Stimulated activated CD8-positive, alpha-beta memory T cell treated with anti-CD3 and anti-CD28 coated beads, Interleukin-7, amount 100 ng/mL, for 24 hours (primary cell): ENCODE results near the gene TMEM163.
A peak's percentile ranks its signal among the peaks of the same experiment; 100 is the strongest.

ENCODE experiments used
- DNase-seq: peaks from one replicate; pipeline ENCODE4 v3.0.0-alpha.2; 2020; ENCODE audit warnings: low read depth

Gene TMEM163

DNA sequence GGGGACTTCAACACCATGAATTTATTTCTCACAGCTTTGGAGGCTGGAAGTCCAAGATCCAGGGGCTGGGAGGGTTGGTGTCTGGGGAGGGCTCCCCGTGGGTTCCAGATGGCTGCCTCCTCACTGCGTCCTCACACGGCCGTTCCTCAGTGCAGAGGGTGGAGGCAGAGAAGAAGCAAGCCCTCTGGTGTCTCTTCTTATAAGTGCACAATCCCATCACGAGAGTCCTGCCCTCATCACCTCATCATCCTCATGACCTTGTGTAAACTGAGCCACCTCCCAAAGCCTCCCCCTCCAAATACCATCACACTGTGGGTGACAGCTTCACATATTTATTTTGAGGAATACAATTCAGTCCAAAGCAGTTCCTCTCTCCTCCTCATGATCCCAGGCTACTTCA is 26.3 kb downstream of the TMEM163 start:
- no peak for DNase-seq

DNA sequence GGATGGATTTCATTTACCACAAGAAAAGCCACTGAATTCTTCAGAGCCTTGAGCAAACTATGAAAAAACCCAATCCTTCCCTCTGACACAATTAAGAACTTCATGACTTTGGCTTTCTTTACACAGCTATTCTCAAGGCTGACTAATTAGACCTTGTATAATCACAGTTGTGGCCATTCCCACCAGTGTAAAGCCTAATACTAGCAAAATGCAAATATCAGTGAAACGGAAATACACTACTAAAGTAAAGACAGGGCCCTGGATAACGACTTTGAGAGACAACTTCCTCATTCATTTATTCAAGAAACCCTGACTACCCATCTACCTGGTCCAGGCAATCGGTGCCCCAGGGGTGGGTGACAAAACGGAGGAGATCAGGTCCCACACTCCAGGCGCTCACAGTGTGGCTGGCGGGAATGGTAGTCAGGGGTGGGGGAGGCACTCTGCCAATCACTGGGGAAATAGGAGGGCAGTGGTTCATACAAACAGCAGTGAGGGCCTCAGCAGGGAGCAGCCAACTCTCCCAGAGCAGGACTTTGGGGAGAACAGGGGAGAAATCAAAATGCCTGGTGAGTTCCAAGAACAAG is 28.1 kb downstream of the TMEM163 start:
- no peak for DNase-seq

DNA sequence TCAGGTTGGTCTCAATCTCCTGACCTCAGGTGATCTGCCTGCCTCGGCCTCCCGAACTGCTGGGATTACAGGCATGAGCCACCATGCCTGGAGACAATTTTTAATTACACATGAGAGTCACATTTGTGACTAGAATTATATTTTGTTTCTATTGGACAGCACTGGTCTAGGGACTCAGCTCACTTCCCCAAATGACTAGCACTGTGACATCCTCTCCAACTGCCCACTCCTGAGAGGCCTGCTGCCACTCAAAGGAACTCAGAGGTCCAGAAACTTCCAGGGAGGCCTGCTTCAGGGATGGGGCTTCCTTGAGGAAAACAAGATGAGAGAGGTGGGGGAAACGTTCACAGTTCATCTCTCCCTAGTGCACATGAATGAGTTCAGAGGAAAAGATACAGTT is 29.5 kb downstream of the TMEM163 start:
- no peak for DNase-seq

DNA sequence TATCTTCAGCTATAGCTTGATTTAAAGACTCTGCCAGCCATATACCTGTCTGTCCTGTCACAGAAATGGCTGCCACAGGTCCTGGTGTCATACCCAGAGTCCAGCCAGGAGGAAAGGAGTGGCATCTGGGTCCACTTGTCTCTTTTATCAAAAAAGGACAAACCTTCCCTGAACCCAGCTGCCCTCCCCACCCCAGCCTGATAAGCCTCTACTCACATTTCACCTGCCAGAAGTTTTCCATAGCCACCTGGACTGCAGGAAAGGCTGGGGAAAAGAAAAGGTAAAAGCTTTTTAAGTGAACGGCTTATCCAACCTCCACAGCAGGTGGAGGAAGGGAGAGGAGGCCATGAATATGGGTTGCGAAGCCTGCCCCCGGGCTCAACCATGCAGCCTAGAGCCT is 32.8 kb downstream of the TMEM163 start:
- DNase-seq, result no peak

DNA sequence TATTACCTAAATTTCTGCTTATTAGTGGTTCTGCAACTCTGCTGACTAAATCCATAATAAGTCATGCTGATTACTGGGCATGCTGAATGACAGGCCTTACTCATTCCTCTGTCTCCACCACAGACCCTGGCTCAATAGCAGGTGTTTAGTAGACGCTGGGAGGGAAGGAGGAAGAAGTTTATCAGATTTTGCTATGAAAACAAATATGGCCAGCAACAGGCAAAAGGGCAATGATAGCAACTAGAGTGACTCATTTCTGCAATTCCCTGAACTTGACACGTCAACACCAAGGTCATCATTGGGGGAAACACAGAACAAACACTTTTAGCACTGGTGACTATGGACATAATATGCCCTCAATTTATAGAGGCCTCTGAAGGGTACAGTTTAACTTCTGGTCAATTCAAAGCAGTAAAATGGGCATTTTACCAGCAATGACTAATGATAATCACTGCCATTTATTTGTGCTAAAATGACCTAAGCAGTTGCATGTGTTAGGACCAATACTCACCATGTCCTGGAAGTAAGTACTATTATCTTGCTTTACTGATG is 35.2 kb downstream of the TMEM163 start:
- no peak for DNase-seq

DNA sequence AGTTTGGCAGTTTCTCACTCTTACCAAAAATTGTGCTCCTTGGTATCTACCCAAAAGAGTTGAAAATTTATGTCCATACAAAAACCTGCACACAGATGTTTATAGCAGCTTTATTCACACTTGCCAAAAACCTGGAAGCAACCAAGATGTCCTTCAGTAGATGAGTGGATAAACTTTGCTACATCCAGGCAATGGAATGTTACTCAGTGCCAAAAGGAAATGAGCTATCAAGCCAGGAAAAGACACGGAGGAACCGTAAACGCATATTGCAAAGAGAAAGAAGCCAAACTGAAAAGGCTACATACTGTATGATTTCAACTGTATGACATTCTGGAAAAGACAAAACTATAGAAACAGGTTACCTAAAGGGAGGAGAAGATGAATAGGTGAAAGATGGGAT is 36.1 kb downstream of the TMEM163 start:
- no peak for DNase-seq

DNA sequence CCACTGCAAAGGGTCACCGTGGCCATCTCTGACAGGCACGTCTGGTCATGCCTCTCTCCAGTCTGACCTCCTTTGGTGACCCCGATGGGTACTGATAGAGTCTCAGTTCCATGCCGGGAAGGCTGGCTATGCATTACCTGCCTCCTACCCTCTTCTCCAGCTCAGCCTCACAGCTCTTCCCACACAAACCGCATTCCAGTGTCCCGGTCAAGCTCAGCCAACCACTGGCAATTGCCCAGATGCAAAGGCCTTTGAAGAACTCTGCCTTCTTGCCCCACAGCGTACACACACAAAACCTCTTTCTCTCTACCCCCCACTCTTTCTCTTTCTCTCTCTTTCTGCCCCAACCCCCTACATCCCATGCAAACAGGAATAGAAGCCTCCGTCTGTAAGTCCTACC is 37.6 kb downstream of the TMEM163 start:
- no peak for DNase-seq

DNA sequence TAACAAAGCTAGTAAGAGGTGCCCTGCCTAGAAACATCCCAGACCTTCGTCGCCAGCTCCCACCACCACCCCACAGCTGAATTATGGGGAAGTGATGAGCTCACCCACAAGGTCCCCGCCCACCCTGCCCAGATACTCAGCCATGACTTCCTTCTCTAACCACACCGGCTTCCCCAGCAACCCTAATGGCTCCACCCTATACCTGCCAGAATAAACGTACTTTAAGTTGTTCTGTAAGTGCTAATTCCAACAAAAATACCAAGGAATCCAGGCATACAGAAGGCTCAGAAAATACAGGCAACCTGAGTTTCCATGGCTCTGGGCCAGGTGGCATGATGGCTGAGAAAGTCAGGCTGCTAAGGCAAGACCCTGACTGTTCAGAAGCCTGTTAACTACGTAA is 39.1 kb downstream of the TMEM163 start:
- no peak for DNase-seq

DNA sequence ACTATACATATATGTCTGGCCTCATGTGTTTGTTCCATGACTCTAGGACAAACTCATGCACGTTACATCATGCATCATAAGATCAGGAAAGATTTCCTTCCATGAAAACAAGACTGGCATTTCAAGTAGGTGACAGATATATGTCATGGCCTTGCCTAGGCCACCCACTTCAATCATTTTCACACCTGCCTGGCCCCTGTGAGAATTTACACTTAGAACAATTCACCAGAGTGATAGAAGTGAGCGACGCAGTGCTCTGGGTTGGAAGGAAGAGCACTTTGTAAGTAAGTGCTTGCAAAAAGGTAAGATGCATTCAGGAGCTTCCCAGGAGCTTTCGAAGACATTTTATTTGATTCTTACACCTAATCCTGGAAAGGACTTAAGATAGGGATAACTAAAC is 39.5 kb downstream of the TMEM163 start:
- DNase-seq, result no peak

DNA sequence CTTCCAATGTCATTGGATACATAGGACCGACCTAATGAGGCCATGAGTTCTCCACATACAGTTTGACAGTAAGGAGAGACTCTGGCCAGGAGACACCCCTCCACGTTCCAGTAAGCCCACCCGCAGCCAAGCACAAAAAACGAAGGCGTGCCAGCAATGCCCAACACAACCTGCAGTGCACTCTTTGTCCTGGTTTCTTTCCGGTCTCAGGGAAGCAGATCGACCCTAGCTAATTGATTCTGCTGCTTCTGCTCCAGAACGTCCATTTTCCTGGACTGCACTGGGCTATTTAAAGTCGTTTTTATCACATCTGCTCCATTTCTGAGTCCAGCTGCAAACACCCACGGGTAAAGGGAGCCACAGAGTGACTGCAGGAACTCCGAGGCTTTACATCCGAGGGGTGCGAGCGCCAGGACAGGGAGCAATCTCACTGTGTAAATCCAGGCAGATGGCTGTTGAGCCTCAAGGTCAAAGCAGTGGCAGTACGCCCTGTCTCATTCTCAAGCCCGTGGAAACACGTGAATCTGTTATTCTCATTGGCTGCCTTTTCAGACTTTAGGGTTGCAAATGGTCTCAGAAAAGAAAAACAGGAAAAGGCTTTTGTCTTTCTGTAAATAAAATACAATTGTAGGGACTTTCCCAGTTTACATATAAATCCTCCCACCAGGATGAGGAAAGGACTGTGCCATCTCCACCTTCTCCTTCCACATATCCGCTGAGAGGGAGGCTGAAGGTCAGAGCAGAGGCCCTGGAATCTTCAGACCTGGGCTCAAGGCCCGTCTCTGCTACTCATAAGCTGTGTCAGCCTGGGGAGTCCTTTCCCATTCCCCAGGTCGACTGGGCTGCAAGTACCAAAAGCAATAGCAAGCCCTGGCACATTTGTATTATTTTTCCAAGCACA is 40.7 kb downstream of the TMEM163 start:
- no peak for DNase-seq

DNA sequence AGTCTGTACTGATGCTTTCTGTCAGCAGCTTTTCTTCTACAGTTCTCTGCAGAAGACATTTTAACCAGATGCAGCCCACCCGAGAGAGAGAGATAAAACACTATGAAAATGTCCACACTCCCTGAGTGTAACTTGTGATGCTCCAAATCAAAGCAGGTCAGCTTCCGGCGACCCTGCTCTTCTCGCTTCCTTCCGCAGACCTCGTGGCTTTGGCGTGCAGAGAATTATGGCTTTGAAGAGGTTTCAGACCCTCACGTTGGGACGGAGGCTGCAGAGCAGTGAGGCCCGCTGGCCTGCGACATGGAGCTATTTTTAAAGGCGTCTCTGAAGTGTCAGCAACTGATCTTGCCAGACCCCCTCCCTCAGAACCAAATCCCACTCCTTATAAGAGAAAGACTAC is 41.8 kb downstream of the TMEM163 start:
- no peak for DNase-seq

DNA sequence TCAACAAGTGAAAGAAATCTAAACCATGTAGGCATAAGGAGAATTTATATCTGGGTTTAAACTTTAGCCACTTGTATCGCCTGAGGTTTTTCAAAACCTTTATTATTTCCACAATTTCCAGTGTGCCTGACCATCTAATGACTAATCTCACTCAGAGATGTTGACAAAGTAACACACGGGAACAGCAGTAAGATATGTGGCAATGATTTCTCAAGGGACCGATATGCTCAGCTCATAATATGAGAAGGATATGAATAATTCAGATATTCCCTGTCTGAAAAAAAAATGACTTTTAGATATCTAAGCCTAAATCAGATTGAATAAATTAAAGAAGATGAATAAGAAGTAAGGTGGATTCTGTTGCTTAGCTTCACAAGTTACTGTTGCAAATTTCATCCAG is 43.5 kb downstream of the TMEM163 start:
- no peak for DNase-seq

DNA sequence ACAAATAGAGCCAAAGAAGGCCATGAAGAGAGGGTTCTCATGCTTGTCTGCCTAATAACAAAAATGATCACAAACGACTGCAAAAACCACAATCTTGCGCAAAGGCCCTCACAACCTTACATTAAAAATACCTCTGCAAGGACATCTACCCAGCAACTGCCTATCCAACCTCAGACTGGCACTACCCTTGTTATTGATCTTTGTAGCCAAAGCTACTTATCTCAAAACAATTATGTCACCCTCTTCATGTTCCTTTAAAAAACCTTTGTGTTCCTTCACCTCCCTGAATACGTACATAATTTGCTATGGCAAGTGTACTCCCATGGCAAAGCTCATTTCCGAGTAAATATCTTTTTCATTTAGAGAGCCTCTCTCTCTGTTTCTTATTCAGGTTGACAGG is 44.1 kb downstream of the TMEM163 start:
- no peak for DNase-seq

DNA sequence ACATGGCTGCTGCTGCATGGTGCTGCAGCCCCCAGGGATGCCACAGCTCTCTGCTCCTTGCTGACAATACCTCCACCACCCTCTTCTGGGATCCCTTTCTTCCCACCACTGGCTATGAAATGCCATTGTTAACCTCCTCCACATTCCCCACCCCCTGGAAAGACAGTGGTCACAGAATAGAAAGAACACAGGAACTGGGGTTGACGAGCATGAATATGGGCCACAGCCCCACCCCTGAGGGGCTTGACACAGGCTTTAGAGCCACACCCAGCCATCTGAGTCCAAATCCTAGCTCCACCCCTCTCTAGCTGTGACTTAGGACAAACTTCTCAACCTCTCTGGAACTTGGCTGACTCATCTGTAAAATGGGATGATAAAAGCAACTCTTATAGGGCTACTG is 47.3 kb downstream of the TMEM163 start:
- DNase-seq, result no peak

DNA sequence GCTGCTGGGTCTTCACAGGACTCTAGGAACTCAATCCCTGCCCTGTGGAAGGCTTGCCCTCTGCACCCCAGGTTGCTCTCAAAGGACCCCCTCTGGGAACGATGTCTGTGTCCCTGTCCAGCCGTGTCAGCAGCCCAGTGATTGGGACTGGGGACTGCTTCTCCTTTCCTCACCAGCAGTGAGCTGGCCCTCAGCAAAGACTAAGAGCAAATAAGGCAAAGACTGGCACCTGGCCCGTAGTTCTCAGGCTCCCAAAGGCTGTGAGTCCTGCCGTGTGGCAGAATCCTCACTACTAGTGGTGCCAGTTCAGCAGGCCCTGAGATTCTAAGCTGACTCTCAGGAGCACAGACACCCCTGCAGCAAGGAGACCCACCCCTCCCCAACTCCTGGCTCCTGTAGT is 47.8 kb downstream of the TMEM163 start:
- no peak for DNase-seq

DNA sequence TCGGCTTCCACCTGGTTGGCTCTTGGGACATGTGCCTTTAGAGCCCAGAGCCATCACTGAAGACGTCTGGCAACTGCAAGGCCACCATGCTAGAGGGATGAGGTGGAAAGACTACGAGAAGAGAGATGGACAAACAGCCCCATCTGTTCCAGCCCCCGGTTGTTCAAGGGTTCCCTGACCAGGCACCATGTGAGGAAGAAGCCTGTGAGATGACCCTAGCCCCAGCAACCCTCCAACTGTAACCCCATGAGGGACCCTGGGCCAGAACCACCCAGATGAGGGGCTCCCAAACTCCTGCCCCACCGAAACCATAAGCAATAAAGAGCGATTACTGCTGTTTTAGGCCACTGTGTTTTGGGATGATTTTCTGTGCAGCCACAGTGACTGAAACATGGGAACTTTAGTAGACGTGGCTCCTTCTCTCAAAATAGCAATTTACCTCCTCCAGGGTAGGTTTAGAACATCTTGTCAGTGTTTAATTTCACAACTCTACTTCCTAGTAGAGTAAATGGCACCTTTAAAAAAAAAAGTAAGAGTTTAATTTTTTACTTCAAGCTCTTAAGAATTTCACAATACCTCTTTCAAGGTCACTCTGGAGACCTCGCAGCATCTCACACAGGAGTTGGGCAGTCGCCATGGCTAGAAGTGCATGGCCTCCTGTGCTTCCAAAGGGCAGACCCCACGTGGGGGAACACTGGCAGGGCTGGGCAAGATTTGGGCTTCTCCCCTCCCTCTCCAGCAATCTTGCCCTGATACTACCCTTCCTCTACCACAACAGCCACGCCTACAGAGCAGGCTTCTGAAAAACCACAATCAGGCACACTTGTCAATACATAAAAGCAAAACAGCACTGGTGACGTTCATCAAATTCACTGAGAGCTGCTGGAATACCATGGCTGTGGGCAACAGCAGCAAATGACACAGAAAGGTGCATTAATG is 48.8 kb downstream of the TMEM163 start:
- DNase-seq, result no peak

DNA sequence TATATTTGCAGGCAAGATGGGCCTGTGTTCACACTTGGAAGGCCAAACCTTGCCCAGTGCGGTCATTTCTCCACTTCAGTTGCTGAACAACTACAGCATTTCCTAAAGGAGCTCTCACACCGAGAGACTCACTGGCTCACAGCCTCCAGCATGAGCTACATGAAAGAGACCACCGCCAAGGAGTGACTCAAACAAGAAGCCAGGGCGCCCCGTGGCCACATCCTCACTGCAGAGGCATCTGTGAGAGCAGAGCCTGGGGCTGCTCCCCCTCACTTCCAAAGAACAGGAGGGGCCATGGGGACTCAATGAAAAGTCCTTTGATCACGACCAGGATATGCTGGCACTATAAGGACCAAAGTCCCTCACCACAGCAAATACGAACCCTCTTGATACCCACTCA is 50.0 kb downstream of the TMEM163 start:
- peak; percentile 21 for DNase-seq

DNA sequence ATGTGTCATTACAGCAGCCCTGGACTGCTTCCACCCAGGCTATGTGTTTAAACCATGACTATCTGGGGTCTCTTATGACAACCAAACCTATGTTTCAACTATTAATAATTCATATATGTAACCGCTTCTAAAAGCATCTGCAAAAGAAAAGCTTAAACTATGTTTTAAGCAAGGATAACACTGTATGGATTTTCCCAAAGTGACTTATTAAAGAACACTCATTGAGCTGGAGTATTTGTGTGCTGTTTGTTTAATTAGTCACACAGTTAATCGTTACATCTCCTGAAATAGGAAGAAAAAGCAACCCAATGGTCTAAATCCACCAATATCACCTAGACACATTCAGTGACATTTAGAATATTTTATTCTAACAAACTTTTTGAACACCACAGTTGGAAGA is 51.3 kb downstream of the TMEM163 start:
- no peak for DNase-seq

DNA sequence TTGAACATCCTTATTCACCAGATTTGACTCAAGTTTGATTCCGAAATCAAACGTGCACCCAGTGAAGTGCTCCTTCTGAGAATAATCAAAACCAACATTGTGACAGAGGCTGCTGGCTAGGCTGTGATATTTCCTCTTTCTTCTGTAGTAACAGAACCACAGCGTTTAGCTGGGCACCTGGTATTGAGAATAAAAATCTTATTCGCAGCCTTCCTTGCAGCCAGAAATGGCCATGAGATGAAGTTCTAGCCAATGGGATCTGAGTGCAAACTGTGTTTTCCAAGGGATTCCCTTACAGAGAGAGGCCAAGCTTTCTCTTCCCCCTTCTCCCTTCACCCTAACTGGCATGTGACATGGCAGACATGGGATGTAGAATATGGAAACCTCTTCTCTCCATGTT is 51.7 kb downstream of the TMEM163 start:
- no peak for DNase-seq

DNA sequence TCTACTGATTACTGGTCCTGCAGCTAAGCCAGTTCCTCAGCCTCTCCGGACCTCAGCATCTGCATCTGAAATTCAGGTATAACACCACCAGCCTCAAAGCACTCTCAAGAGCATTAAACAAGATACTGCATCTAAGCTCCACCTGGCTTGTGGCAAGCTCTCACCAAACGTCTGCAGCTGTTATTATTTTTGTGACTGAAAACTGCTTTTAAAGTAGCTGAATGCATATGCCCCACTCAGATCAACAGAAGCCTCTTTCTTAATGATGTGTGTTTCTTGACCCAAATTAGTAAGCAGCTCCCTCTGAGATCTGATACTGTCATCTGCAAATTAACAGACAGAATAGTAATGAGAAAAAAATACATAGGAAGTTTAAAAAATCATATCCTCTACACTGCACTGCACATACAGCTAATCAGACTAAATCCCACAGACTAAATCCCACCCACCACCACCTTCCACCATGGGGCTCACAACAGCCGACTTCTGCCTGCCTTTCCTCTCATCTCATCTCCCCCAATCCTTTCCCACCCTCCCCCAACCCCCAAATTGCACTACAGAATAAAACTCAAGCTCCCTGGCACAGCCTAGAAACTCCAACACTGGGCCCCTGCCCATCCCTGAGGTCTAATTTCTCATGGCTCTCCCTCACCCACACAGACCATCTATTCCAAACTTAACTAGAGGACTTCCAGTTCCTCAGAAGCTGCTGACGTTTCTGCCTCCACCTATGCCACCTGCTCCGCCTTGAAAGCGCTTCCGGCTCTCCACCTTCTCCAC is 52.9 kb downstream of the TMEM163 start:
- DNase-seq, result no peak
